ENCODE measurements around the gene SLC12A7. TPM values are rescaled to one million over a fixed set of nuclear protein-coding genes. Genes with fewer than 3 reads are reported as not detected.

SLC12A7 gene
- total RNA-seq, 1 experiment from 2014 or later = 207 TPM

- H2AFZ ChIP-seq = no peak overlapping the region
- H3K79me2 ChIP-seq (ENCODE audit: low read depth) = no peaks in the 10 kb centered on the region
- H4K20me1 ChIP-seq (ENCODE audit: insufficient read depth) = no peaks in the 10 kb centered on the region
- H3K27me3 ChIP-seq (ENCODE audit: insufficient read depth, low read depth) = peaks cover 87% of the 10 kb centered on the region
- ChIA-PET POLR2A (ENCODE audit: unreplicated experiment) (no interaction called here), CTCF (interaction anchor here (1.1 to 2.0 kb wide), 4 partner anchors 9 to 397 kb away, joined by 3 to 18 read pairs (median 8); no protein-coding TSS in a partner anchor)
- intact Hi-C loops (cut with micrococcal nuclease; ENCODE audit: unreplicated experiment) = loop anchor here (1.0 to 2.0 kb wide), 4 partner anchors 81 to 149 kb away; no protein-coding TSS in a partner anchor
- no peaks in the 10 kb centered on the region for H3K4me1 ChIP-seq (replicated peaks; ENCODE audit: insufficient read depth)
- H3K4me3 ChIP-seq = no peak overlapping the region
- BruUV-seq (replicated peaks) = no TSS peak
- no peaks in the 10 kb centered on the region for H3K9me2 ChIP-seq (ENCODE audit: insufficient read depth)
- H3K36me3 ChIP-seq (ENCODE audit: low read depth) = no peaks in the 10 kb centered on the region
- DNase-seq = peak in 1 of 2 experiments; percentile 9
- H3K4me2 ChIP-seq = no peak overlapping the region
- H3F3A ChIP-seq (ENCODE audit: insufficient read depth, low read depth) = no peaks in the 10 kb centered on the region; the same call in 1 of the 2 replicates
- no peaks in the 10 kb centered on the region for H3K9me3 ChIP-seq (ENCODE audit: insufficient read depth, low read depth)
- TF ChIP-seq CTCF (conservative IDR thresholded peaks at IDR 0.05) (no peak), EZH2 (IDR thresholded peaks at IDR 0.05; ENCODE audit: low read depth) (no peak)
- no peak overlapping the region for H3K27ac ChIP-seq
Measured at GRCh38 chr5:1011741-1012312, 100.0 kb downstream of the SLC12A7 start.

- no peak overlapping the region for H2AFZ ChIP-seq
- ChIA-PET CTCF (interaction anchor here (0.6 to 2.0 kb wide), 6 partner anchors 10 to 396 kb away, joined by 3 to 18 read pairs (median 5); no protein-coding TSS in a partner anchor), POLR2A (ENCODE audit: unreplicated experiment) (no interaction called here)
- H3K27me3 ChIP-seq (ENCODE audit: insufficient read depth, low read depth) = peaks cover 87% of the 10 kb centered on the region
- no peaks in the 10 kb centered on the region for H3K79me2 ChIP-seq (ENCODE audit: low read depth)
- H3K4me1 ChIP-seq (replicated peaks; ENCODE audit: insufficient read depth) = no peaks in the 10 kb centered on the region
- peak in 1 of 2 experiments; percentile 87 for DNase-seq
- no peaks in the 10 kb centered on the region for H3K9me3 ChIP-seq (ENCODE audit: insufficient read depth, low read depth)
- intact Hi-C loops (cut with micrococcal nuclease; ENCODE audit: unreplicated experiment) = loop anchor here (1.0 to 2.0 kb wide), 4 partner anchors 80 to 150 kb away; no protein-coding TSS in a partner anchor
- H3K27ac ChIP-seq = no peak overlapping the region
- no TSS peak for BruUV-seq (replicated peaks)
- H4K20me1 ChIP-seq (ENCODE audit: insufficient read depth) = no peaks in the 10 kb centered on the region
- no peaks in the 10 kb centered on the region; the same call in 1 of the 2 replicates for H3F3A ChIP-seq (ENCODE audit: insufficient read depth, low read depth)
- no peak overlapping the region for H3K4me2 ChIP-seq
- H3K4me3 ChIP-seq = no peak overlapping the region
- H3K9me2 ChIP-seq (ENCODE audit: insufficient read depth) = no peaks in the 10 kb centered on the region
- H3K36me3 ChIP-seq (ENCODE audit: low read depth) = no peaks in the 10 kb centered on the region
- TF ChIP-seq EZH2 (IDR thresholded peaks at IDR 0.05; ENCODE audit: low read depth) = no peak
- peak; percentile 88 for TF ChIP-seq CTCF (conservative IDR thresholded peaks at IDR 0.05)
Measured at GRCh38 chr5:1011226-1011631, 100.6 kb downstream of the SLC12A7 start.

GRCh38 chr5:1010641-1011046 lies 101.2 kb downstream of the SLC12A7 start:
- ChIA-PET CTCF (interaction anchor here (0.6 to 2.0 kb wide), 6 partner anchors 10 to 396 kb away, joined by 3 to 18 read pairs (median 5); no protein-coding TSS in a partner anchor), POLR2A (ENCODE audit: unreplicated experiment) (no interaction called here)
- H3K36me3 ChIP-seq (ENCODE audit: low read depth) = no peaks in the 10 kb centered on the region
- BruUV-seq (replicated peaks) = no TSS peak
- H3K9me3 ChIP-seq (ENCODE audit: insufficient read depth, low read depth) = no peaks in the 10 kb centered on the region
- no peaks in the 10 kb centered on the region for H3K79me2 ChIP-seq (ENCODE audit: low read depth)
- H3K27me3 ChIP-seq (ENCODE audit: insufficient read depth, low read depth) = peaks cover 87% of the 10 kb centered on the region
- H2AFZ ChIP-seq = no peak overlapping the region
- H4K20me1 ChIP-seq (ENCODE audit: insufficient read depth) = no peaks in the 10 kb centered on the region
- H3F3A ChIP-seq (ENCODE audit: insufficient read depth, low read depth) = no peaks in the 10 kb centered on the region; the same call in 1 of the 2 replicates
- H3K4me3 ChIP-seq = no peak overlapping the region
- H3K27ac ChIP-seq = no peak overlapping the region
- DNase-seq = peak in 1 of 2 experiments; percentile 22
- H3K4me2 ChIP-seq = no peak overlapping the region
- no peaks in the 10 kb centered on the region for H3K4me1 ChIP-seq (replicated peaks; ENCODE audit: insufficient read depth)
- H3K9me2 ChIP-seq (ENCODE audit: insufficient read depth) = no peaks in the 10 kb centered on the region
- intact Hi-C loops (cut with micrococcal nuclease; ENCODE audit: unreplicated experiment) = loop anchor here (1.0 to 2.0 kb wide), 4 partner anchors 80 to 150 kb away; no protein-coding TSS in a partner anchor
- TF ChIP-seq CTCF (conservative IDR thresholded peaks at IDR 0.05) (no peak), EZH2 (IDR thresholded peaks at IDR 0.05; ENCODE audit: low read depth) (no peak)

Data from PC-9 (cell line).